SU-DHL-6 (cell line): ENCODE measurements around the gene INTS11.

Experiments
- H2AFZ ChIP-seq: fragments of 200-600 bp; sonication (generic); 2 replicates; pipeline ENCODE4 v1.6.1; 2014; ENCODE audit warnings: low read depth, mild to moderate bottlenecking, moderate library complexity, mixed read lengths, antibody characterized with exemption, low read length; ENCODE audit not compliant: severe bottlenecking
- H3F3A ChIP-seq: fragments of 200-600 bp; shearing (Covaris generic); 2 replicates; pipeline ENCODE4 v1.6.0; 2016; ENCODE audit warnings: antibody characterized with exemption, mild to moderate bottlenecking; ENCODE audit not compliant: insufficient read depth
- H3K27ac ChIP-seq: fragments of 200-600 bp; sonication (generic); 2 replicates; pipeline ENCODE4 v1.5.1; 2016; ENCODE audit warnings: low read depth, mild to moderate bottlenecking, low read length, moderate library complexity, mixed read lengths
- H3K27me3 ChIP-seq: fragments of 200-600 bp; sonication (generic), shearing (Covaris generic); 2 replicates; pipeline ENCODE4 v1.6.0; 2014; ENCODE audit warnings: mild to moderate bottlenecking, low read length
- H3K36me3 ChIP-seq: fragments of 200-600 bp; sonication (generic); 2 replicates; pipeline ENCODE4 v1.6.1; 2014; ENCODE audit warnings: mild to moderate bottlenecking, low read length, mixed read lengths
- H3K4me2 ChIP-seq: fragments of 300-600, 200-600 bp; shearing (Covaris generic), sonication (generic); 2 replicates; pipeline ENCODE4 v1.6.0; 2014; ENCODE audit warnings: low read length, low read depth, mild to moderate bottlenecking; ENCODE audit not compliant: poor library complexity, severe bottlenecking
- H3K4me3 ChIP-seq: fragments of 200-600 bp; sonication (generic); 2 replicates; pipeline ENCODE4 v1.5.1; 2014; ENCODE audit warnings: antibody characterized with exemption, low read length, mild to moderate bottlenecking, mixed read lengths; ENCODE audit not compliant: insufficient read depth, poor library complexity, severe bottlenecking
- H3K79me2 ChIP-seq: fragments of 200-600 bp; sonication (generic); 2 replicates; pipeline ENCODE4 v1.6.1; 2014; ENCODE audit warnings: mild to moderate bottlenecking, low read length, moderate library complexity; ENCODE audit not compliant: insufficient read depth
- H3K9ac ChIP-seq: fragments of 200-600 bp; sonication (generic); 2 replicates; pipeline ENCODE4 v1.7.0; 2014; ENCODE audit warnings: mild to moderate bottlenecking, low read length
- H3K9me2 ChIP-seq: fragments of 200-600 bp; sonication (generic); replicated peaks from 2 replicates; pipeline ENCODE4 v1.6.1; 2014; ENCODE audit warnings: low read length; ENCODE audit not compliant: insufficient read depth
- H3K9me3 ChIP-seq: fragments of 200-600 bp; sonication (generic); 2 replicates; pipeline ENCODE4 v1.6.1; 2014; ENCODE audit warnings: low read length, mixed read lengths; ENCODE audit not compliant: insufficient read depth
- H4K20me1 ChIP-seq: fragments of 200-600 bp; sonication (generic); 2 replicates; pipeline ENCODE4 v1.6.1; 2014; ENCODE audit warnings: low read depth, mild to moderate bottlenecking, antibody characterized with exemption, low read length, moderate library complexity, mixed read lengths
- EZH2phosphoT487 ChIP-seq: fragments of 200-600 bp; sonication (generic), shearing (Covaris generic); conservative IDR thresholded peaks from 2 replicates; pipeline ENCODE4 v1.6.1; 2018; ENCODE audit warnings: mild to moderate bottlenecking, antibody characterized with exemption, low read length, moderate library complexity, mixed read lengths
- TF ChIP-seq, protein P1 (sequence below): fragments of 200-600 bp; sonication (generic); IDR thresholded peaks from one replicate; pipeline ENCODE4 v1.5.1; 2017; ENCODE audit warnings: antibody characterized with exemption, mild to moderate bottlenecking, low read length, moderate library complexity; ENCODE audit not compliant: insufficient read depth, poor library complexity, severe bottlenecking

The INTS11 gene

DNA sequence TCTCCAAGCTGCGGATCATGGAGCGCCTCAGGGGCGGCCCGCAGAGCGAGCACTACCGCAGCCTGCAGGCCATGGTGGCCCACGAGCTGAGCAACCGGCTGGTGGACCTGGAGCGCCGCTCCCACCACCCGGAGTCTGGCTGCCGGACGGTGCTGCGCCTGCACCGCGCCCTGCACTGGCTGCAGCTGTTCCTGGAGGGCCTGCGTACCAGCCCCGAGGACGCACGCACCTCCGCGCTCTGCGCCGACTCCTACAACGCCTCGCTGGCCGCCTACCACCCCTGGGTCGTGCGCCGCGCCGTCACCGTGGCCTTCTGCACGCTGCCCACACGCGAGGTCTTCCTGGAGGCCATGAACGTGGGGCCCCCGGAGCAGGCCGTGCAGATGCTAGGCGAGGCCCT lies 2.8 kb upstream of the INTS11 start:
- Histone ChIP-seq H3K36me3 (no peaks in the 10 kb centered on the region), H3K27ac (no peak overlapping the region), H4K20me1 (no peaks in the 10 kb centered on the region; the same call in 1 of the 2 replicates), H3F3A (no peaks in the 10 kb centered on the region; the same call in 1 of the 2 replicates), H3K9me2 (no peaks in the 10 kb centered on the region), H3K79me2 (peaks cover 24% of the 10 kb centered on the region), H3K9me3 (no peaks in the 10 kb centered on the region), H3K9ac (no peak overlapping the region), H3K4me3 (no peak overlapping the region), H3K4me2 (no peak overlapping the region), H3K27me3 (no peaks in the 10 kb centered on the region), H2AFZ (no peak overlapping the region)
- TF ChIP-seq EZH2phosphoT487 = no peak
- TF ChIP-seq, protein P1, sequence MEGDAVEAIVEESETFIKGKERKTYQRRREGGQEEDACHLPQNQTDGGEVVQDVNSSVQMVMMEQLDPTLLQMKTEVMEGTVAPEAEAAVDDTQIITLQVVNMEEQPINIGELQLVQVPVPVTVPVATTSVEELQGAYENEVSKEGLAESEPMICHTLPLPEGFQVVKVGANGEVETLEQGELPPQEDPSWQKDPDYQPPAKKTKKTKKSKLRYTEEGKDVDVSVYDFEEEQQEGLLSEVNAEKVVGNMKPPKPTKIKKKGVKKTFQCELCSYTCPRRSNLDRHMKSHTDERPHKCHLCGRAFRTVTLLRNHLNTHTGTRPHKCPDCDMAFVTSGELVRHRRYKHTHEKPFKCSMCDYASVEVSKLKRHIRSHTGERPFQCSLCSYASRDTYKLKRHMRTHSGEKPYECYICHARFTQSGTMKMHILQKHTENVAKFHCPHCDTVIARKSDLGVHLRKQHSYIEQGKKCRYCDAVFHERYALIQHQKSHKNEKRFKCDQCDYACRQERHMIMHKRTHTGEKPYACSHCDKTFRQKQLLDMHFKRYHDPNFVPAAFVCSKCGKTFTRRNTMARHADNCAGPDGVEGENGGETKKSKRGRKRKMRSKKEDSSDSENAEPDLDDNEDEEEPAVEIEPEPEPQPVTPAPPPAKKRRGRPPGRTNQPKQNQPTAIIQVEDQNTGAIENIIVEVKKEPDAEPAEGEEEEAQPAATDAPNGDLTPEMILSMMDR = no peak

DNA sequence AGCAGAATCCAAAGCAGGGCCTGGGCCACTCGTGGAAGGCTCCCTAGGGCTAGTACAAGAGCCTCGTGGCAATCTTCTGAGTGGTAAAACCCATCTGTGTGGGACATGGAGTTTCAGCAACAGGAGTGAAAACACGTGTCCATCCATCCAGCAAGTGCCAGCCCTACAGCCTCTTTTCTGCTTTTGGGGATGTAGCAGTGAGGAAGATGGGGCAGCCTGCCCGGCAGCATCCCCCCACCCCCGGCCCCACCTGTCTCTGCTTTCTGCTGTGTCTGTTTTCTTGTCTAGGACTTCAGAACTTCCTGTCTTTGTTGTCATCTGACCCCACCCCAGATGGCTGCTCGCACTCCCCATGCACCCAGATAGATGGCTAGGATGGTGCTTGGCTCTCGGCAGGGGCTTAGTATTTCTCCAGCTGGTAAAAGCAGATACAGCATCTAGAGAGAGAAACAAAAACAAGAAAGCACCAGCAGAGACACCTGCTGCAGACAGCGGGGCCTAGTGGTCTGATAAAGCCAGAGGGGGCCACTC lies 1.7 kb upstream of the INTS11 start:
- H3K9me3 ChIP-seq = no peaks in the 10 kb centered on the region
- H3F3A ChIP-seq = no peaks in the 10 kb centered on the region; the same call in 1 of the 2 replicates
- peak overlapping the region; percentile 10; the same call in 1 of the 2 replicates for H3K27ac ChIP-seq
- no peaks in the 10 kb centered on the region for H3K9me2 ChIP-seq
- peak overlapping the region; percentile 96 for H3K4me3 ChIP-seq
- H3K4me2 ChIP-seq = peak overlapping the region; percentile 89
- no peak overlapping the region for H2AFZ ChIP-seq
- no peaks in the 10 kb centered on the region for H3K27me3 ChIP-seq
- H3K9ac ChIP-seq = peak overlapping the region; percentile 99
- peaks cover 35% of the 10 kb centered on the region for H3K79me2 ChIP-seq
- TF ChIP-seq EZH2phosphoT487 = no peak
- TF ChIP-seq, protein P1 = no peak
- H3K36me3 ChIP-seq = no peaks in the 10 kb centered on the region
- no peaks in the 10 kb centered on the region; the same call in 1 of the 2 replicates for H4K20me1 ChIP-seq

DNA sequence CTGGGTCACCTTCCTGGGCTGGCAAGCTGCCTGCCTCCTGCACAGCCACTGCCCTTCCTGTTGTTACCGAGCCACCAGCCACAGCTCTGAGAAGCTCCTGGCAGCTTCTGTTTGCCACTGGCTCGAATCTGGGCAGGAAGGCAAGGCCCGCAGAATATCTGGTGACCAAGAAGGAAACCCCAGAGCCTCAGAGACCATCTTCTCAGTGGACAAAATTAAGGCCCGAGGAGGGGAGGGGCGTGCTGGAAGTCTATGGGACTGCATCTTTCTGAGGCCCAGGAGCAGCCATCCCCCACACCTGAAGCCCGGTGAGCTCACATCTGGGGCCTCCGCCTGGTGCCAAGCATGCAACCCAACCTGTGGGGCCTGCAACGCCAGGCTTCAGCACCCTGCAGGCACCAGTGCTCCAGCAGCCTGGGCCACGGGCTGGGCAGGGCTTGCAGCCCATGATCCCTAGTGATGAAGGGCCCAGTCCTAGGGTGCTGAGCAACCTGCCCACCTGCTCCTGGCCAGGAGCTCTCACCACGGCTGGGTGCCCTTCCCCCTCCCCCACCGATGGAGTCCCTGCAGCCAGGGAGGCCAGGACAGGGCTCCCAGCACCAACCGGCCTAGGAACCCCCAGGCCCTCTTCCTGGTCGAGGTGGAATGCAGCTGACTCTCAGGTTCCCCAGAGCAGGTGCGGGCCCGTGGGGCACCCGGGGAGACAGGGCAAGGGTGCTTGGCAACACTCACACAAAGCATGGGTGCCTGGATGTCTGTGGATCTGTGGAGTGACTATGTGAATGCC lies 1.0 kb upstream of the INTS11 start:
- no peaks in the 10 kb centered on the region for H3K27me3 ChIP-seq
- H3K4me2 ChIP-seq = peak overlapping the region; percentile 89
- peak overlapping the region; percentile 83 for H2AFZ ChIP-seq
- no peaks in the 10 kb centered on the region for H3K9me3 ChIP-seq
- peak overlapping the region; percentile 96 for H3K4me3 ChIP-seq
- TF ChIP-seq, protein P1 = no peak
- TF ChIP-seq EZH2phosphoT487 = no peak
- H3K79me2 ChIP-seq = peaks cover 42% of the 10 kb centered on the region
- H3F3A ChIP-seq = no peaks in the 10 kb centered on the region; the same call in 1 of the 2 replicates
- H4K20me1 ChIP-seq = no peaks in the 10 kb centered on the region; the same call in 1 of the 2 replicates
- H3K9me2 ChIP-seq = no peaks in the 10 kb centered on the region
- H3K36me3 ChIP-seq = no peaks in the 10 kb centered on the region
- peak overlapping the region; percentile 54 for H3K27ac ChIP-seq
- H3K9ac ChIP-seq = peak overlapping the region; percentile 99
